RPMI7951 (cell line): Measurements from ENCODE around the gene NACC2. TPM values are rescaled to one million over a fixed set of nuclear protein-coding genes. Genes with fewer than 3 reads are reported as not detected.

ENCODE experiments used
- DNase-seq: peaks from one replicate; pipeline ENCODE4 v3.0.0-alpha.2; 2012; ENCODE audit warnings: low read depth
- total RNA-seq: library from RNA; depleted of rRNA; stranded (reverse); fragments of >200 nt; shearing (Covaris generic); gene quantifications from 2 replicates; pipeline ENCODE4 v1.2.3, GENCODE V29; 2014

The NACC2 gene
- total RNA-seq, 1 experiment from 2014 or later, result 4.1 TPM

GRCh38 chr9:136024286-136024685, 70.8 kb downstream of the NACC2 start:
- no peak for DNase-seq

DNA sequence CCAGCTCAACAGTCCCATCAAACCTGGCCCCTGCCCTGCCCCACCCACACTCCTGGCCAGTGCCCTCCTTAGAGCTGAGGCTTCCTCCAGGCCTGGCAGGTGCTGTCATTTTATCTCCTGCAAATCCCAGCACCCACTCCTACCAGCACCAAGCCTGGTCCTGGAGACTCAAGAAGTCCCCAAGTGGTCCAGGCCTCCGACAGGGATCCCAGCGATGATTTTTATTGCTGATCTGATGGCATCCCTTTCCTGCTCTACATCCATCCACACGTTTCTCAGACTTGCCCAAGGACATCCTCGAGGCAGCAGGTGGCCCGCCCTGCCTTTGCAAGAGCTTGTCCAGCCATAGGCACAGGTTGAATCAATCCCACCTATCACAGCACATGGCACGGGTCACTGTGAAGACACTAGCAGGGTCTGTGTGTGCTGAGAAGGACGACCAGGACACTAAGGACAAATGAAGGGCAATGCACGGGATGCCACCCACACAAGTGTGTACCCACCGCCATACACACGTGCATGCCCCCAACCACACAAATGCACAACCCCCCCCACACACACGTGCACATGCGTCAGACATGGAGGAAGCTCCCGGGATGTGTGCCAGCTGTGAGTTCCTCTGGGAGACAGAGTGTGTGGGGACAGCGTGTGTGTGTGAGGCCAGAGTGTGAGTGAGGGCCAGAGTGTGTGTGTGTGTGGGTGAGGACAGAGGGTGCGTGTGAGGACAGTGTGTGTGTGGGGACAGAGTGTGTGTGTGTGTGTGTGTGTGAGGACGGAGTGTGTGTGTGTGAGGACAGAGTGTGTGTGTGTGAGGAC, 71.5 kb downstream of the NACC2 start:
- DNase-seq, result no peak

DNA sequence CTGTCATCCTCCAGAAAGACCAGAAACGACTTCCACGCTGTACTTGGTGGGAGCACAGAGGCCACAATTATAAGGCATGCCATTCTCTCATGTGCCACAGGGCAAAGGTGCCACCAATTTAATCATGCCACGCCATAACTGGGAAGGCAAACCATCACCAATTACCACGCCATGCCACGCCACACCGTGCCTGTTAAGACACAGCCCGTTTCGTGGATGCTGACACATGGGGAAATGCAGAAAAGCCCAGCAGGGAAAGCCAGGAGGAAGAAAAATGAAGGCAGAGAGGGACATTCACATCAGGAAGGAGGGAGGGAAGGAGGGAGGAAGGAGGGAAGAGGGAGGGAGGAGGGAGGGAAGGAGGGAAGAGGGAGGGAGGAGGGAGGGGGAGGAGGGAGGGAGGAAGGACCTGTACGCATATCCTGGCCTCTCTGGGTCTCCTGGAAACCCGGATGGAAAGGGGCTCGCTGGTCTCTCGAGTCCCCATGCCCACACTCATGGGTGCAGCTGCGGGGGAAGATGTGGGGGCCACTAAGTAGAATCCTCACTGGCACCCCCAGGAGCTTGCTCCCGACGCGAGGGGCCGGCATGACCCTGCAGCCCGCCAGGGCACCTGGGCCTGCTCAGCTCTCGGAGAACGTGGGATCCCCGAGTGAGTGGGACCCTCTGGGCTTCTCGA, 72.2 kb downstream of the NACC2 start:
- no peak for DNase-seq

DNA sequence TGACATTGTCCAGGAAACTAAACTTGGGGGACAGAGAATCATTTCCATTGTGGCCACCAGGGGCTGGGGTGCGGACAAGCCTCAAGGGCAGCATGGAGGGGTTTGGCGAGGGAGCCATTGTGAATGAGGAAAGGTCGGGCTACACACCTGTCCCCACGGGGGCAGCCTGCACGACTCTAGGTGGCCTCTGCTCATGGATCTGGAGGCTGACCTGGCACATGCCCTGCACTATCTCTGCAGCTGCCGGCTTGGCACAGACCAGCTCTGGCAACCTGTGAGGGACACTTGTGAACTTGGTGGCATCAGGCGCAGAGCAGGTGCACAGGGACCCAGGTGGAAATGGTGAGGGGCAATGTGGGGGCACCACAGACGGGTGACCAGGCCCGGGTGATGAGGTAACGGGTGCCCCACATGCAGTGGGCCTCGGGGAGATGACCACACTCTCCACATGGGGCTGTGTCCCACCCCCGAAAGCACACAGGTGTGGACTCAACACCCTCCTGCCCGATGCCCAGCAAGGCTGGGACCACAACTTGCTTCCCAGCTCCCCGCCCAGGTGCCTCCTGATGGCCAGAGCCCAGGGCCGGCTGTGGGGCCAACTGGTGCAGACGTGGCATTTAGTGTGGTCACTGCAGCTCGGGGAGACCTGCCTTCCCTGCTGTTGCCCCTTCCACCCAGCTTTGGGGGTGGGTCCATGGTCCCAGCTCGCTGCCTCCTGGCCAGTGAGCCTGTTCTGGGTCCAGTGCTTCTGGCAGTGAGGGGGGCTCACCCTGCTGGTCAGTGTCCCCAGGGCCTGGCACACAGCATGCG, 73.0 kb downstream of the NACC2 start:
- no peak for DNase-seq

GRCh38 chr9:136021171-136021871, 73.8 kb downstream of the NACC2 start:
- DNase-seq, result no peak

DNA sequence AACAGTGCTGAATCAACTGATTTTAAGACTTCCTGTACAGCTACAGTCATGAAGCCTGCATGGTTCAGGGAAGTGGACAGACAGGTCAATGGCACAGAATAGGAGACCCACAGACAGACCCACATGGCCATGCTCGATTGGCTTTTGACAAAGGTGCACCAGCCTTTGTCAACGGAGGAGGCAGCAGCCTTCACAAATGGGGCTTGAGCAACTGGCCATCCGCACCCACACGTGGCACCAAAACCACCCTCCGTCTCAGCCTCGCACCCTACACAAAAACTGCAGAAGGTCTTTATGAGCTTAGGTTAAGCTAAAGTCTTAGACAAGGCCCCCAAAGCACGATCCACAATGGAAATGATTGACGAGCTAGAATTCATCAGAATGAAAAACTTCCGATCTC, 74.4 kb downstream of the NACC2 start:
- no peak for DNase-seq

DNA sequence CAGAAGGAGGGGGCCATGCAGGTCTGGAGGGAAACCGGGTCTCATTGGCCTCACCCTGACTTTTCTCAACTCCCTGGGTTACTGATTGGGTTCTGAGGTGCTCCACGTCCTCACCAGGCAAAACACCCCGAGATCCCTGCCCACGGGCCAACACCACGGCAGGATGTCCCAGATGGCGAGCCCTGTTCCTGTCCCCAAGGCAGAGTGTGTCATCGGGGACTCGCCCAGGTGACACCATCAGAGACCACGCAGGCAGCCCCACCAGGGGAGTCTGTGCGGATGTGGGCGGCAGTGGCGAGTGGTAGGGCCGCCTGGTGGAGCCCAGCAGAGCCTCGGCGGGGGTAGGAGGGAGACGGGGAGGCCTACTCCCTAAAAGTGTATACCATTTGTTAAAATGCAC, 74.9 kb downstream of the NACC2 start:
- no peak for DNase-seq

DNA sequence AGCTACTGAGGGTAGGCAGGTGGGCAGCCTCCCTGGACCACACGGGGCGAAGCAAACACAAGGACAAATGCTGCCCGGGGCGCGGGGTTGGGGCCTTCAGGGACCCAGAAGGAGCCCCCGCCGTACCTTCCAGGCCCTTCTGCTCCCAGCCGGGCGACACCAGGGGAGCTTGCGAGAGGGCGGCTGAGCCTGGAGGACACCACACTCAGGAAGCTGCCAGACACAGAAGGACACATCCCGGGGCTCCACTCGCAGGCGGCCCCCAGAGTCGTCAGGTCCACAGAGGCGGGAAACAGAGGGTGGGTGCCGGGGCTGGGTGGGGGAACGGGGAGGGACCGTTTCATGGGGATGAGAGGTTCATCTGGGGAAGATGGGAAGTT, 75.4 kb downstream of the NACC2 start:
- DNase-seq, result no peak

GRCh38 chr9:136019041-136019680, 75.9 kb downstream of the NACC2 start:
- no peak for DNase-seq

DNA sequence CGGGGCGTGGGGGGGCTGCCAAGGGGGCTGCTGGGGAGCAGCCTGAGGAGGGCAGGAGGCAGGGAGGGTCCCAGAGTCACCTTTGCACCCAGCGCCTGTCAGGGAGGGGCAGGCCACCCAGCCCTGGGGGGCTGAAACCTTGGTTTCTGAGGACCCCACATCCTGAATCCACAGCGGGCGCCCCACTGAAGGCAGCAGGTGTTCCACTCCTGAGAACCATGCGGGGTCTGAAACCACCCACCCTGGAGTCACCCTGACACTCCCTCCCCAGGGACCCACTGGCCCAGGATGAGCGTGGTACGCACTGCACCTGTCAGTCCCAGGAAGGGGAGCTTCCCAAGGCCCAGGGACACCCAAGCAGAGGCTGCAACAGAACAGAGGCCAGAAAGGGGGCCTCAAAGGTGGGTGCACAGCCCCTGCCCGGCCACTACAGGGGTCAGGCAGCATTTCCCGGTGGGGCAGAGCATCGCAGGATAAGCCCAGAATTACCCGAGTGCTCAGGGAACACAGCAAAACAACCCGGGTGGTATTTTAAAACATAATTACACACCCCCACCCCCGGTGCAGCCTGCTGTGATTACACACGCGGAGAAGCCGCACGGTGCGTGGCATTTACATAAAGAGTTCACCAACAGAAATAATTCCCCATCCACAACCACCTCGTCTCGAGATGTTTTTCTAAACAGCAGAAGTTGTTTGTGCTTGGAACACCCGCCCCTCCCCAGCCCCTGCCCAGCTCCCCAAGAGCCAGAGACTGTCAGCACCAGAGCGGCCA, 76.6 kb downstream of the NACC2 start:
- DNase-seq, result no peak

- no peak for DNase-seq
Measured at GRCh38 chr9:136017289-136018190, 77.5 kb downstream of the NACC2 start.

DNA sequence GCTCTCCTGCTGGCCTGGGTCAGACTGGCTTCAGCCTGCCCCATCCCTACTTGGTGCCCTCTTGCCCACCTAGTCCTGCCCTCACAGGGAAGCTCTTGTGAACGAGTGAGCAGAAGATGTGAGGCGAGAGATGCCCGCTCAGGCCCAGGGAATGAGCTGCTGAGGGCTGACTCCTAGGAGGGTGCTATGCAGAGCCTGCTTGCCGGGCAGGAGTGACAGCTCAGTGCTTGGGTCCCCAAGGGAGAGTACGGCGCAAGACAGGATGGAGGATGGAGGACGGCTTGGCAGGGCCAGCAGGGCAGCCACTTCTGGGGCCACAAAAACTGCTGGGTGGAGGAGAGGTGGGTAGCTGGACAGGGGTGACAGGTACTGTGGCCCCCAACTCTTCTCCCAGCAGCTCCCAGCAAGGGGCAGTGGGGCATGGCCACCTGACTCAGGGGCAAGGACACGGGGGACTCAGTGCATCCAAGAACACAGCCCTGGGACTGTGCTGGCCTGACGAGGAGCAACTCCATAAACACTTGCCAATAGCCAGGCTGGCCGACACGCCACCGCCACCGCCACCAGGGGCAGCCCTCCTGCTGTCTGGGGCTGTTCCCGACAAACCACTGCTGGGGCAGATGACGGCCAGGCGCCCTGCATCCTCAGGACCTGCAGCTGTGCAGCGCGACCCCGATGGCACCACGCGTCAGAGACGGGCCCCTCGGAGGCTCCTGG, 78.4 kb downstream of the NACC2 start:
- no peak for DNase-seq

DNA sequence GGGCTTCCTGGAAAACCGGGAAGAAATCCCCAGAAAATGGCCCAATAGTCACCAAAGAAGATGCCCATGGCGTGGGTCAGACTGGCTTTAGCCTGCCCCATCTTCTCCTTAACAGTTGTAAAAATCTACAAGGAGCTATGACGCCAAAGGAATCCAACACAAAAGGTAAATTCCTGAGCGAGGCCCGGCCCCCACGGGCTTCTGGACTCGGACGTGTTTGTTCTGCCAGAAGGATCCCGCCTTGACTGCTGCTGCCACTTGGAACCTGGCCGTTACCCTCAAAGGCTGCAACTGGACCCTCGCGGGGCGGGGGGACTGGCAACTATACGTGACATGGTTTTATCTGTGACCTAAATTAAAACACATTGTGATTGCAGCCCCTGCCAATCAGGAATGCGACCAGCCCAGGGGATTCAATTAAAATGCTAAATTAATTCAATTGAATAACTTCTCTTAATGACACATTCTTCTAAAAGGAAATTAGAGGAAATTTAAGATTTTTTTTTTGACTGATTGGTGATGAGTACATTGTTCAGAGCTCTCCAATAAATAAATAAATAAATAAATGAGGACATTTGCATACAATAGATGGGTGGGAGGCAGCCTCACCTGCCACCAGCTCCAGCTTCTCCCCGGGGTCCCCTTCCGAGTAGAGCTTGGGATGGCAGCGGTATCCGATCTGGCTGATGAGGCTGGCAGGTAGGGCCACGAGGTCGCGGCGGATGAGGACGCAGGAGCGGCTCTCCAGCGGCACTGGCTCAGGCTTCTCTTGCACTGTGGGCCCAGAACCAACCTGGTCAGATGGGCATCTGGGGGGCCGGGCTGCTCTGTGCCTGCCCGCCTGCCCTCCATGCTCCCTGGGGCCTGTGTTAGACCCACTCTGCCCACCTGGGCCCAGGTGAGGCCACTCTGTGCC, 79.2 kb downstream of the NACC2 start:
- DNase-seq, result no peak

GRCh38 chr9:136014924-136015633, 80.0 kb downstream of the NACC2 start:
- DNase-seq, result no peak

- DNase-seq, result no peak
Measured at GRCh38 chr9:136014147-136014923, 80.8 kb downstream of the NACC2 start.

DNA sequence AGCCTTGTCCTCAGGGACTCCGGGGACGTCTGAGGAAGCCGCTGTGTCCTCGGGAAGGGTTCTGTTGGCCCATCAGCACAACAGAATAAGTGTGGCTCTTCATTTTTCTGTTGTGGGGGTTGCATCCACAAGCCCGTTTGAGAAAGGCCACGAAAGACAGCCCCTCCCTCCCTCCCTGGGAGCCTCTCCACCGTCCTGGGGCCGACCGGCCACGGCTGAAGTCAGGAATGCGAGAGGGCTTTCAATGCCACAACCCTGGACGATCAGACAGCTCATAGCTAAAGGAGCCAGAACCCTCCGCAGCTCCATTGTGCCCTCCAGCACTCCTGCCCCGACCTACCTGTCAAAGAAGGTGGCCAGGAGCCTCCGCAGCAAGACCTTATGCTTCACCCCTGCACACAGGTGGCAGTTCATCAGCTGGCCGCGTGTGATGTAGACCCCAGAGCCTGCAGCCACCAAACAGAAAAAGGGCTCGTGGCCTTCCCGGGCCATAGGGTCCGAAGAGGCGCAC, 81.5 kb downstream of the NACC2 start:
- no peak for DNase-seq
